GM12891 (cell line): ENCODE data around the gene CD163L1.

Experiments
- DNase-seq: peaks from one replicate; pipeline ENCODE4 v3.0.0; 2011; ENCODE audit warnings: low spot score; ENCODE audit not compliant: insufficient read length
- FAIRE-seq: peaks from 2 replicates; lab custom pipeline; 2011; peaks lifted over from hg19 to GRCh38; lab: Jason Lieb, UNC
- PAX5 ChIP-seq: IDR thresholded peaks from 2 replicates; pipeline ENCODE4 v1.6.1; 2011; ENCODE audit warnings: low read length, moderate library complexity, mild to moderate bottlenecking; ENCODE audit not compliant: insufficient read depth, severe bottlenecking
- POLR2A ChIP-seq: IDR thresholded peaks from 2 replicates; pipeline ENCODE4 v1.6.1; 2011; ENCODE audit warnings: low read depth, low read length, control low read depth
- POLR2AphosphoS5 ChIP-seq: IDR thresholded peaks from 2 replicates; pipeline ENCODE4 v1.6.1; 2011; ENCODE audit warnings: low read depth, low read length, control low read depth
- POU2F2 ChIP-seq: IDR thresholded peaks from 2 replicates; pipeline ENCODE4 v1.6.1; 2011; ENCODE audit warnings: low read depth, mild to moderate bottlenecking, control low read depth, low read length, moderate library complexity
- SPI1 ChIP-seq: IDR thresholded peaks from 2 replicates; pipeline ENCODE4 v1.6.1; 2011; ENCODE audit warnings: low read depth, low read length, control low read depth
- TAF1 ChIP-seq: IDR thresholded peaks from 2 replicates; pipeline ENCODE4 v1.6.1; 2011; ENCODE audit warnings: low read depth, low read length, control low read depth

The CD163L1 gene

DNA sequence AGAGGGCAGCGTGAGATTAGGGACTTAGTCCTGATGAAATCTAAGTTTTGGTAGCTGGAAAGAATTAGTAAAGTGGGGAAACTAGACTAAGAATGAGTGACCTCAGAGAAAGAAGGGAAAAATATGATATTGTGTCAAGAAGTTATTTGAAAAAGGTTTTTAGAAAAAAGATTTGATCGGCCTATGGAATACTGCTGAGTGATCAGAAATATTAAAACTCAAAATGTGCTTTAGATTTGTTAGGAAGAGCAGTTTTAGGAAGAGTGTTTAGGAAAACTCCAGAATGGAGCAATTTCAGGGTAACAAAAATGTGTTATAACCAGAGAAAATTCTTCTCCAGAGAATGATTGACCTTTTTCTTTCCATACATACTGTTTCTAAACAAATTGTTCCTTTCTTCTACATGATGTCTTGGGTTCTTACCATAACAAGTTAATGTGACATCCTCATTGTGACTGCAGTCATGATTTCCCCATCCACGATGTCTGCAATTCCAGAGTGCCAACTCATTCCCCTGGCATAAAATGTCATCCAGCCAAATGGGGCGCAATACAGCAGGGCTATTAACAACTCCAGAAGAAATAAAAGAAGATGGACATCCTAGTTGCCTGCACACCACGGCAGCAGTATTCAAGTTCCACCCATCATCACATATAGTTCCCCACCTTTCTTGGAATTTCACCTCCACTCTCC, 11.8 kb downstream of the CD163L1 start:
- DNase-seq, result no peak
- TF ChIP-seq POU2F2 (no peak), POLR2AphosphoS5 (no peak), TAF1 (no peak)
- FAIRE-seq, result no peak

DNA sequence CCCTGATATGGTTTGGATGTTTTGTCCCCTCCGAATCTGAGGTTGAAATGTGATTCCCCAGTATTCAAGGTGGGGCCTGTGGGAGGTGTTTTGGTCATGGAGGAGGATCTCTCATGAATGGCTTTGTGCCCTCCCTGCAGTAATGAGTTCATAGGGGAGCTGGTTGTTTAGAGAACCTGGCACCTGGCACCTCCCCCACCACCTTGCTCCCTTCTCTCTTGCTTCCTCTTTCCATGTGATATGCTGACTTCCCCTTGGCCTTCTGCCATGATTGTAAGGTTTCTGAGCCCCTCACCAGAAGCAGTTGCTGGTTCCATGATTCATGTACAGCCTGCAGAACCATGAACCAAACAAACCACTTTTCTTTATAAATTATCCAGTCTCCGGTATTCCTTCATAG, 32.6 kb downstream of the CD163L1 start:
- FAIRE-seq (no peak), DNase-seq (no peak)
- TF ChIP-seq POLR2A (no peak), SPI1 (no peak), POU2F2 (no peak), POLR2AphosphoS5 (no peak), PAX5 (no peak), TAF1 (no peak)

DNA sequence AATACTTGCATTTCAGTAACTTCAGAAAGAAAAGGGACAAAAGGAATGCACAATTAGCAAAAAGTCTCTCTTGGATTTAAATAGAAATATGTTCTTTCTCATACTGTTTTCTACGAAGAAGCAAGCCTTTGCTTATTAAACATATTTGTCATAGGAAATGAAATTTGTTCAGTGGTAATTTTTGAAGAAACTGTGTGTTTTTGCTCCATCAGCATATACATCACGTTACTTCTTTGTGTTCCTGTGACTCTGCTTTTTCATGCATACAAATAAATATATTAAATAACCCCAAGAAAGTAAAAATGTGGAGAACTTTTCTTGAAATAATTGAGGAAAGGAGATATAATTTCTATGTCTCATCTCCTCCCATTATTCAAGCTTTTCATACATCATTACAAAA, 39.7 kb downstream of the CD163L1 start:
- no peak for FAIRE-seq
- no peak for TF ChIP-seq PAX5
- TF ChIP-seq TAF1, result no peak
- no peak for TF ChIP-seq SPI1
- TF ChIP-seq POLR2A, result no peak
- no peak for TF ChIP-seq POU2F2
- no peak for TF ChIP-seq POLR2AphosphoS5
- no peak for DNase-seq

DNA sequence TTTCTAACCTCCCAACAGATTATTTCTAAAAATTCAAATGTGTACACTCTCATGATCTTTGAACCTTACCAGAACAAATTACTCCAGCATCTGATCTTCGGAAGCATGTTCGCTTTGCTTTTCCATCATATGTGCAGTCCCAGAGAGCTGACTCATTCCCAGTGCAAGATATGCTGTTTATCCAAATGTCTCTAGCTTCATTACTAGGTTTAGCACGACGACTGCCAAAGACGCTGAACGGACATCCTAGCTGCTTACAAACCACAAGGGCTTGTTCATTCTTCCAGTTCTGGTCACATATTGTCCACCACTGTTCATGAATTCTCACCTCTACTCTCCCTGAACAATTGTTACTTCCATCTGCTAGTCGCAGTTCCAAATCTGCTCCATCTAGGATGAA, 40.5 kb downstream of the CD163L1 start:
- FAIRE-seq, result no peak
- no peak for DNase-seq
- TF ChIP-seq TAF1 (no peak), PAX5 (no peak), POU2F2 (no peak), POLR2AphosphoS5 (no peak), POLR2A (no peak), SPI1 (no peak)

DNA sequence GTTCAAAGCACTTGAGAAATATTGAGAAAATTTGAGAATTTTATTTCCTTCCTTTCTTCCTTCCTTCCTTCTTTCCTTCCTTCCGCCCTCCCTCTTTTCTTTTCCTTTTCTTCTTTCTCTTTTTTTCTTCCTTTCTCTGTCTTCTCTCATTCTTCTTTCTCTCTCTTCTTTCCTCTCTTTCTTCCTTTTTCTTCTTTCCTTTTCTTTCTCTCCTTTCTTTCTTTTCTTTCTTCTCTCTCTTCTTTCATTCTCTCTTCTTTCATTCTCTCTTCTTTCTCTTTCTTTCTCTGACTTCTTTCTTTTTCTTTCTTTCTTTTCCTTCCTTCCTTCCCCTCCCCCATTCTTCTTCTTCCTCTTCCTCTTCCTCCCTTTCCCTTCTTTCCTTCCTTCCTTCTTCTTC, 44.9 kb downstream of the CD163L1 start:
- no peak for FAIRE-seq
- TF ChIP-seq PAX5, result no peak
- no peak for TF ChIP-seq POLR2A
- no peak for TF ChIP-seq SPI1
- TF ChIP-seq POU2F2, result no peak
- TF ChIP-seq TAF1, result no peak
- no peak for TF ChIP-seq POLR2AphosphoS5
- DNase-seq, result no peak

DNA sequence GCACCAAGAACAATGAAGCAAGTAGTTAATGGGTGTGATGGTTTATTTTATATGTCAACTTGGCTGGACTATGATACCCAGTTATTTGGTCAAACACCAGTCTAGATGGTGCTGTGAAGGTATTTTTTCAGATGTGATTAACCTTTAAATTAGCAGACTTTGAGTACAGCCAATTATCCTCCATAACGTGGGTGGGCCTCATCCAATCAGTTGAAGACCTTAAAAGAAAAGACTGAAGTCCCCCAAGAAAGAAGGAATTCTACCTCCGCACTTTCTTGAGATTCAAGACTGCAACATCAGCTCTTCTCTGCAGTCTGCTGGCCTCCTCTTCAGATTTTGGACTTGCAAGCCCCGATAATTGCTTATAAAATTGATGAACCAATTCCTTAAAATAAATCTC, 47.5 kb downstream of the CD163L1 start:
- FAIRE-seq (no peak), DNase-seq (no peak)
- TF ChIP-seq PAX5, result no peak
- no peak for TF ChIP-seq POLR2AphosphoS5
- TF ChIP-seq POU2F2, result no peak
- TF ChIP-seq SPI1, result no peak
- no peak for TF ChIP-seq TAF1
- TF ChIP-seq POLR2A, result no peak

DNA sequence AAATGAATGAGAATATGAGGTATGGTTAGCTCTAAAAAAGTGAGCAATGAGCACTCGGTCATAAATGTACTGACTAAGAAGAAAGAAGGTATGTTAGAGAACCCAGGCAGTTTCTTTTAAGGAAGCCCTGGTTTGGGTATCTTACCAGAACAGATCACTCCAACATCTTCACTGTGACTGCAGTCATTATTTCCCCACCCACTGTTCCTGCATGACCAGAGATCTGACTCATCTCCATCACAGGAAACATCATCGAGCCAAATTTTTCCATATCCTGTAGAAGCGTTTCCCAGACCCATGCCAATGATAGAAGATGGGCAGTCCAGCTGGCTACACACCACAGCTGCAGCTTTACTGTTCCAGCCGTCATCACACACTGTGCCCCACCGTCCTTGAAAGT, 48.0 kb downstream of the CD163L1 start:
- DNase-seq (no peak), FAIRE-seq (no peak)
- no peak for TF ChIP-seq POLR2AphosphoS5
- TF ChIP-seq PAX5, result no peak
- no peak for TF ChIP-seq POLR2A
- TF ChIP-seq TAF1, result no peak
- no peak for TF ChIP-seq SPI1
- TF ChIP-seq POU2F2, result no peak

DNA sequence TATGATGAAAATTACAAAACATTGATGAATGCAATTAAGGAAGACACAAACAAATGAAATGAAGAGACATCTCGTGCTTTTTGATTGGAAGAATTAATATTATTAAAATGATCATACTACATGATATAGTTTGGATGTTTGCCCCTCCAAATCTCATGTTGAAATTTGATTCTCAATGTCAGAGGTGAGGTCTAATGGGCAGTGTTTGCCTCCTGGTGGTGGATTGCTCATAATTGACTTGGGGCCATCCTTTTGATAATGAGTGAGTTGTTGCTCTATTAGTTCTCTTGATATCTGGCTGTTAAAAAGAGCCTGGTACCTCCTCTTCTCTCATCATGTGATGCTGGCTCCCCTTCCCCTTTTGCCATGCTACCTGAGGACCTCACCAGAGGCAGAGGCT, 56.7 kb downstream of the CD163L1 start:
- TF ChIP-seq TAF1 (no peak), POLR2AphosphoS5 (no peak), POU2F2 (no peak), POLR2A (no peak), PAX5 (no peak), SPI1 (no peak)
- DNase-seq (no peak), FAIRE-seq (no peak)

DNA sequence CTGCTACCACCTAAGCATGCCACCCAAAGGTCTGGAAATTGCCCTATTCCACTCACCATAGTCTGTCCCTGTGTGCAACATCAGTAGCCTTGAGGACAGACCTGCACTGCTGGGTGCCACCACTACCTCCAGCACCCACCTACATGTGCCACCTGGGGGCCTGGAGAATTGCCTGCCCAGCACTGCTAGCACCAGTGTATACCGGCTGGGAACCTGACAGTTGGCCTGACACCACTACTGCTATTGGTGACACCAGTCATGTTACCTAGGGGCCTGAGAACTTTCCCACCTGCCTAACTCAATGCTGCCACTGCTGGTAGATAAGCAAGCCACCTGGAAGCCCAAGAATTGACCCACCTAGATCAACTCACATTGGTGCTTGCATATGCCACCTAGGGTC, 60.8 kb downstream of the CD163L1 start:
- no peak for TF ChIP-seq POLR2AphosphoS5
- no peak for TF ChIP-seq POLR2A
- no peak for TF ChIP-seq SPI1
- no peak for TF ChIP-seq PAX5
- TF ChIP-seq TAF1, result no peak
- no peak for TF ChIP-seq POU2F2
- FAIRE-seq, result no peak

DNA sequence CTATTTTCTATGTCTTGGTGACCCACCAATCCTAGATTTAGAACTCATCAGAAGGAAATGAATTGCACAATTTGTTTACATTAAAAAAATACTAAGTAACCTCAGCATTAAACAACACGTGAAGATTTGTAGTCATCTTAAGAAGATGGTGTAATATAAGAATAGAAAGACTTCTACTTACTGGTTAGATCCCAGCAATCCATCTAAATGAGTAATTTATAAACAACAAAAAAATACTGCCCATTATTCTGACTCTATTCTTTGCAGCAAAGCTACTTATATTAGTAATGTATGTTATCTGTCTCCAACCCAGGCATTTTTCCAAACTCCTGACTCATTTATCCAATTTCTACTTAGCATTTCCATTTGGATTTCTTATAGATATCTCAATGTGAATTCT, 67.8 kb downstream of the CD163L1 start:
- no peak for DNase-seq
- FAIRE-seq, result no peak
- TF ChIP-seq POLR2AphosphoS5 (no peak), PAX5 (no peak), POU2F2 (no peak), SPI1 (no peak), POLR2A (no peak), TAF1 (no peak)

More for the DNA sequence above, 60.8 kb downstream of the CD163L1 start:
- DNase-seq, result no peak

DNA sequence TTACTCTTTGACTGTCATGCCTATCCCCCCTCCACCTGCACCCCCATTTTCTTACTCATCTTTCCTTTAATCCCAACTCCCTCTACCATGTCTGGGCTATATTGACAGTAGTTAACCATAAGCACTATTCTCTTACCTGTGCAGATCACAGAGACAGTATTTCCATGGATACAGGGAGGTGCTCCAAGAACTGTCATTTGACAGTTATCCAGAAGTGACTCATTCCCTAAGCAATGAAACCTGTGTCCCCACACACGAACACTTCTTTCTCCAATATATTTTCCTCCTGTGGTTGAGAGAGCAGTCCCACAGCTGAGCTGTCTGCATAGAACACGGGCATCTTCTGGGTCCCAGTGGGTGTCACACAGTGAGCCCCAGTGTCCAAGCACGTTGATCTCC, 68.8 kb downstream of the CD163L1 start:
- no peak for FAIRE-seq
- TF ChIP-seq SPI1 (no peak), PAX5 (no peak), POU2F2 (no peak), POLR2A (no peak), POLR2AphosphoS5 (no peak), TAF1 (no peak)
- no peak for DNase-seq
